Measurements from ENCODE around the gene CACNA1E. TPM values are rescaled to one million over a fixed set of nuclear protein-coding genes. Genes with fewer than 3 reads are reported as not detected.

Gene CACNA1E
- total and polyA plus RNA-seq, 2 donors (not counting 1 experiment from before 2014, with no cell fraction given): 0.37 to 0.40 TPM

DNA sequence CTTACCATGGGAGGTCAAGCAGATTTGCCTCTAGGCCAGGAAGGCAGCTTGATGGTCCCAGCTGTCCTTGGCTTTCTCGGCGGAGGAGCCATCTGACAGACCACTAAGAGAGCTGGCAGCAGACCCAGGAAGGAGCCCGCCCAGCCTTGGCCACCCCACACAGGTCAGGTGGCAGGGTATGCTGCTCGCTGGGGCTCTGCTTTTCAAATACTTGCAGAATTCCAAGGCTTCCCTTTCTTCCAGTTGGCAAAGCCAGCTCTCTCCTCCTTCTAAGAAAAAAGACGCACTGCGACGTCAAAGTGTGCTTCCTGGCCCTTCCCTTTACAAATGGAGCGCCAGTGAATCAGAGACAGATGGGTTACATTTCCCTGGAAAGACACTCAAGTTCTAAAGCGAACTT lies 229.4 kb downstream of the CACNA1E start:
- DNase-seq: no peak
- H3K4me1 Mint-ChIP-seq: no peaks in the 10 kb centered on the region
- ATAC-seq (ENCODE audit: low read depth): no peak
- no peaks in the 10 kb centered on the region for H3K27me3 ChIP-seq (replicated peaks in 1 of 4; ENCODE audit: control extremely low read depth in 1 of 4, control insufficient read depth in 3 of 4, insufficient read depth in 4 of 4, low read length in 3 of 4)
- POLR2A ChIA-PET: no interaction called here
- no peaks in the 10 kb centered on the region for H4K20me1 ChIP-seq (ENCODE audit: control insufficient read depth, insufficient read depth, low read length, poor library complexity, severe bottlenecking)
- H3K4me3 ChIP-seq (ENCODE audit: control extremely low read depth in 1 of 5, extremely low read depth in 1 of 5, insufficient read depth in 1 of 5, low read depth in 2 of 5, low read length in 4 of 5): no peak overlapping the region
- no peaks in the 10 kb centered on the region for H3K9me3 Mint-ChIP-seq (ENCODE audit: insufficient read depth)
- H3K4me3 Mint-ChIP-seq: no peak overlapping the region
- H3K27ac Mint-ChIP-seq: no peak overlapping the region
- no peaks in the 10 kb centered on the region for H3K79me2 ChIP-seq (ENCODE audit: control insufficient read depth, insufficient read depth, low read length)
- H3K9me3 ChIP-seq (ENCODE audit: control extremely low read depth in 1 of 3, control insufficient read depth in 2 of 3, insufficient read depth in 1 of 3, low read length in 2 of 3): peaks cover 0 to 5% (median 0%) of the 10 kb centered on the region in 3 donors
- H3K9ac ChIP-seq (ENCODE audit: low read length): no peak overlapping the region
- no peak overlapping the region for H3K4me2 ChIP-seq (replicated peaks; ENCODE audit: low read depth, low read length, poor library complexity, severe bottlenecking)
- no peak overlapping the region for H2AFZ ChIP-seq (ENCODE audit: insufficient read depth, low read depth, low read length, poor library complexity, severe bottlenecking)
- H3K4me1 ChIP-seq (ENCODE audit: control insufficient read depth in 2 of 2, insufficient read depth in 2 of 2, low read length in 2 of 2): no peaks in the 10 kb centered on the region
- H3K36me3 ChIP-seq (replicated peaks in 1 of 2; ENCODE audit: control extremely low read depth in 1 of 2, control insufficient read depth in 1 of 2, extremely low read depth in 1 of 2, insufficient read depth in 2 of 2, low read length in 1 of 2): no peaks in the 10 kb centered on the region
- intact Hi-C loops (cut with micrococcal nuclease): no loop called here
- WGBS (ENCODE audit: insufficient coverage): 90% methylated on average over 5 of the region's 9 CpGs
- CTCF ChIA-PET: no interaction called here
- H3K27ac ChIP-seq (ENCODE audit: low read length in 2 of 2): no peak overlapping the region
- H3K27me3 Mint-ChIP-seq: peaks cover 5% of the 10 kb centered on the region
- TF ChIP-seq EZH2 (IDR thresholded peaks at IDR 0.05; ENCODE audit: borderline replicate concordance, insufficient read depth, low read depth, low read length, poor library complexity, severe bottlenecking): no peak
- TF ChIP-seq, protein P1, sequence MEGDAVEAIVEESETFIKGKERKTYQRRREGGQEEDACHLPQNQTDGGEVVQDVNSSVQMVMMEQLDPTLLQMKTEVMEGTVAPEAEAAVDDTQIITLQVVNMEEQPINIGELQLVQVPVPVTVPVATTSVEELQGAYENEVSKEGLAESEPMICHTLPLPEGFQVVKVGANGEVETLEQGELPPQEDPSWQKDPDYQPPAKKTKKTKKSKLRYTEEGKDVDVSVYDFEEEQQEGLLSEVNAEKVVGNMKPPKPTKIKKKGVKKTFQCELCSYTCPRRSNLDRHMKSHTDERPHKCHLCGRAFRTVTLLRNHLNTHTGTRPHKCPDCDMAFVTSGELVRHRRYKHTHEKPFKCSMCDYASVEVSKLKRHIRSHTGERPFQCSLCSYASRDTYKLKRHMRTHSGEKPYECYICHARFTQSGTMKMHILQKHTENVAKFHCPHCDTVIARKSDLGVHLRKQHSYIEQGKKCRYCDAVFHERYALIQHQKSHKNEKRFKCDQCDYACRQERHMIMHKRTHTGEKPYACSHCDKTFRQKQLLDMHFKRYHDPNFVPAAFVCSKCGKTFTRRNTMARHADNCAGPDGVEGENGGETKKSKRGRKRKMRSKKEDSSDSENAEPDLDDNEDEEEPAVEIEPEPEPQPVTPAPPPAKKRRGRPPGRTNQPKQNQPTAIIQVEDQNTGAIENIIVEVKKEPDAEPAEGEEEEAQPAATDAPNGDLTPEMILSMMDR (IDR thresholded peaks at IDR 0.05): no peak

DNA sequence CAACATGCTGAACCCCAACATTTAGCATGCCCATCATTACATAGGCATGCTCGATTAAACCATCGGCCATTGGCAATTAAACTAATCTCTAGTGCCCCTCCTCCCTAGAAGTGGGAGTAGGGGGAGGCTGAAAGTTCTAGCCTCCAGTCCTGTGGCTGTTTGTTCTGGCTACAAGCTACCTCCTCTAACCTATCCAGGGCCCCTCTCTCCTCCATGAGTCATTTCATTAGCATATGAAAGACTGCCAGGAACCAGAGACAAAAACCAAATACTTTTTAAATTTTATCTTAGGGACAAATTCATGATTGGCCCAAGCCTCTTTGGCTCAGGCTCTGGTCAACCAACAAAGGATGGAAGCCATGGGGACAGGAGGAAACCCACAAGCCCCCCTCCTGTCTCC lies 231.1 kb downstream of the CACNA1E start:
- Histone ChIP-seq H3K9me3 (ENCODE audit: control extremely low read depth in 1 of 3, control insufficient read depth in 2 of 3, insufficient read depth in 1 of 3, low read length in 2 of 3) (peaks cover 0 to 5% (median 0%) of the 10 kb centered on the region in 3 donors), H3K4me3 (ENCODE audit: control extremely low read depth in 1 of 5, extremely low read depth in 1 of 5, insufficient read depth in 1 of 5, low read depth in 2 of 5, low read length in 4 of 5) (no peak overlapping the region), H3K79me2 (ENCODE audit: control insufficient read depth, insufficient read depth, low read length) (no peaks in the 10 kb centered on the region), H3K4me2 (replicated peaks; ENCODE audit: low read depth, low read length, poor library complexity, severe bottlenecking) (no peak overlapping the region), H3K36me3 (replicated peaks in 1 of 2; ENCODE audit: control extremely low read depth in 1 of 2, control insufficient read depth in 1 of 2, extremely low read depth in 1 of 2, insufficient read depth in 2 of 2, low read length in 1 of 2) (no peaks in the 10 kb centered on the region), H3K27me3 (replicated peaks in 1 of 4; ENCODE audit: control extremely low read depth in 1 of 4, control insufficient read depth in 3 of 4, insufficient read depth in 4 of 4, low read length in 3 of 4) (no peaks in the 10 kb centered on the region), H3K27ac (ENCODE audit: low read length in 2 of 2) (no peak overlapping the region), H3K4me1 (ENCODE audit: control insufficient read depth in 2 of 2, insufficient read depth in 2 of 2, low read length in 2 of 2) (no peaks in the 10 kb centered on the region), H4K20me1 (ENCODE audit: control insufficient read depth, insufficient read depth, low read length, poor library complexity, severe bottlenecking) (no peaks in the 10 kb centered on the region), H2AFZ (ENCODE audit: insufficient read depth, low read depth, low read length, poor library complexity, severe bottlenecking) (no peak overlapping the region), H3K9ac (ENCODE audit: low read length) (no peak overlapping the region)
- TF ChIP-seq EZH2 (IDR thresholded peaks at IDR 0.05; ENCODE audit: borderline replicate concordance, insufficient read depth, low read depth, low read length, poor library complexity, severe bottlenecking): no peak
- TF ChIP-seq, protein P1 (IDR thresholded peaks at IDR 0.05): no peak
- WGBS (ENCODE audit: insufficient coverage): no CpG with 5 or more reads among the region's 2 CpGs
- Mint-ChIP-seq H3K4me3 (no peak overlapping the region), H3K27ac (no peak overlapping the region), H3K9me3 (ENCODE audit: insufficient read depth) (no peaks in the 10 kb centered on the region), H3K4me1 (no peaks in the 10 kb centered on the region), H3K27me3 (peaks cover 5% of the 10 kb centered on the region)
- POLR2A ChIA-PET: no interaction called here
- no peak for DNase-seq
- ATAC-seq (ENCODE audit: low read depth): no peak
- CTCF ChIA-PET: no interaction called here
- intact Hi-C loops (cut with micrococcal nuclease): no loop called here
